PC-3 (cell line): ENCODE data around the gene LMOD3. TPM values are rescaled to one million over a fixed set of nuclear protein-coding genes. Genes with fewer than 3 reads are reported as not detected.
A peak's percentile ranks its signal among the peaks of the same experiment; 100 is the strongest.

Experiments used
- ATAC-seq: fragments of 200-7000 bp; cut with Tn5 transposase; 2 replicates; pipeline ENCODE4 v1.9.1; 2020; ENCODE audit warnings: mild to moderate bottlenecking, moderate library complexity
- BruUV-seq: library from RNA; stranded (reverse); fragments of 400-500 nt; replicated peaks from 2 replicates; lab custom pipeline; 2021; lab: Mats Ljungman, UMichigan
- CTCF ChIA-PET: fragments of 300-600 bp; sonication (Branson Sonifier 250); formaldehyde crosslinking; loops from one replicate; lab custom pipeline; 2022; ENCODE audit warnings: antibody characterized with exemption; lab: Charles Lee
- POLR2A ChIA-PET: fragments of 300-600 bp; sonication (Branson Sonifier 250); formaldehyde crosslinking; loops from one replicate; lab custom pipeline; 2022; ENCODE audit warnings: antibody characterized with exemption; ENCODE audit not compliant: unreplicated experiment; lab: Charles Lee
- DNase-seq: peaks from one replicate; pipeline ENCODE4 v3.0.0-alpha.2; 2015
- H2AFZ ChIP-seq: fragments of 300-600 bp; sonication (generic); 2 replicates; pipeline ENCODE4 v1.6.0; 2016; ENCODE audit warnings: antibody characterized with exemption, low read length
- H3F3A ChIP-seq: fragments of 300-600 bp; sonication (generic); one replicate; pipeline ENCODE4 v1.6.0; 2017; ENCODE audit warnings: antibody characterized with exemption, low read length, control low read depth, mild to moderate bottlenecking; ENCODE audit not compliant: unreplicated experiment
- H3K27ac ChIP-seq: fragments of 300-600 bp; sonication (generic); 2 replicates; pipeline ENCODE4 v1.5.1; 2016; ENCODE audit warnings: mild to moderate bottlenecking, low read length
- H3K27me3 ChIP-seq: fragments of 300-600 bp; sonication (generic); 2 replicates; pipeline ENCODE4 v1.6.1; 2016; ENCODE audit warnings: low read length, mixed read lengths
- H3K36me3 ChIP-seq: fragments of 300-600 bp; sonication (generic); 2 replicates; pipeline ENCODE4 v1.6.1; 2016; ENCODE audit warnings: low read depth, mixed run types, low read length, mixed read lengths
- H3K4me1 ChIP-seq: fragments of 300-600 bp; sonication (generic); 2 replicates; pipeline ENCODE4 v1.5.1; 2016; ENCODE audit warnings: low read length; ENCODE audit not compliant: insufficient read depth
- H3K4me2 ChIP-seq: fragments of 300-600 bp; sonication (generic); 2 replicates; pipeline ENCODE4 v1.6.0; 2016; ENCODE audit warnings: low read length
- H3K4me3 ChIP-seq: fragments of 300-600 bp; sonication (generic); 2 replicates; pipeline ENCODE4 v1.5.1; 2016; ENCODE audit warnings: mild to moderate bottlenecking, low read length, mixed read lengths
- H3K79me2 ChIP-seq: fragments of 300-600 bp; sonication (generic); 2 replicates; pipeline ENCODE4 v1.6.1; 2017; ENCODE audit warnings: low read length, mixed read lengths
- H3K9ac ChIP-seq: fragments of 300-600 bp; sonication (generic); 2 replicates; pipeline ENCODE4 v1.6.0; 2016; ENCODE audit warnings: mild to moderate bottlenecking, low read length
- H3K9me2 ChIP-seq: fragments of 300-600 bp; sonication (generic); replicated peaks from 2 replicates; pipeline ENCODE4 v1.6.1; 2016; ENCODE audit warnings: mixed run types, low read length, mixed read lengths
- H3K9me3 ChIP-seq: fragments of 300-600 bp; sonication (generic); 2 replicates; pipeline ENCODE4 v1.6.1; 2016; ENCODE audit warnings: low read length, mixed read lengths
- H4K20me1 ChIP-seq: fragments of 300-600 bp; sonication (generic); 2 replicates; pipeline ENCODE4 v1.6.1; 2016; ENCODE audit warnings: low read length, mixed read lengths
- EZH2 ChIP-seq: fragments of 300-600 bp; sonication (generic); IDR thresholded peaks from one replicate; pipeline ENCODE4 v1.6.1; 2017; ENCODE audit warnings: antibody characterized with exemption, mild to moderate bottlenecking, low read length; ENCODE audit not compliant: unreplicated experiment
- EZH2phosphoT487 ChIP-seq: fragments of 300-600 bp; sonication (generic); IDR thresholded peaks from 2 replicates; pipeline ENCODE4 v1.6.1; 2018; ENCODE audit warnings: mild to moderate bottlenecking, antibody characterized with exemption, low read length, borderline replicate concordance
- intact Hi-C: fragments of 100-400 bp; cut with micrococcal nuclease; formaldehyde crosslinking; loops from 2 replicates; pipeline ENCODE4 v1.9.0; 2023
- total RNA-seq: library from RNA; depleted of rRNA; stranded (reverse); fragments of >200 nt; gene quantifications from 2 replicates; pipeline ENCODE4 v1.2.3, GENCODE V29; 2014
- TF ChIP-seq, protein P1 (sequence below): fragments of 300-600 bp; sonication (generic); conservative IDR thresholded peaks from 2 replicates; pipeline ENCODE4 v1.5.1; 2017; ENCODE audit warnings: antibody characterized with exemption, low read depth, mild to moderate bottlenecking, low read length

Gene LMOD3
- total RNA-seq, 1 experiment from 2014 or later = not detected

DNA sequence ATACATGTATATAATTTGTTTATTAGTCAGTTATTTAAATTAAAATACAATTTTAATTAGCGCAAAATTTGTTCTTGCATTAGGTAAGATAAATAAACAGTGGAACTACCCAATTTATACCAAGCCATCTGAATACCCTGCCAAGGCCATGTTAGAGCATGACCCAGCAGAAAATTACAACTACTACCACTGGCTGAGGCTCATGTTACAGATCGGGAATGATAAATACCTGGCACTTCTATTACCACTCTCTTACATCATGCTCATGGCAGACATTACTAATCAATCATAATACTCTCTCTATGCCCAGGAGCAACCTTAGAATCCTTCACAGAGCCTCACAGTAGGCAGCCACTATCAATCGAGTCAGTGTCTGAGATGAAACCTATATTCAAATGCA is 21.2 kb upstream of the LMOD3 start:
- Histone ChIP-seq H3K27me3 (no peaks in the 10 kb centered on the region), H3K9me3 (no peaks in the 10 kb centered on the region), H4K20me1 (no peaks in the 10 kb centered on the region), H3K4me2 (no peak overlapping the region), H3F3A (no peaks in the 10 kb centered on the region), H3K9me2 (no peaks in the 10 kb centered on the region), H3K79me2 (no peaks in the 10 kb centered on the region), H3K4me3 (no peak overlapping the region), H3K9ac (no peak overlapping the region), H2AFZ (no peak overlapping the region), H3K36me3 (no peaks in the 10 kb centered on the region), H3K27ac (no peak overlapping the region), H3K4me1 (no peaks in the 10 kb centered on the region)
- intact Hi-C loops = no loop called here
- DNase-seq (peak; percentile 36), ATAC-seq (peak; percentile 37; the same call in 1 of the 2 replicates)
- CTCF ChIA-PET = no interaction called here
- no peak for TF ChIP-seq EZH2phosphoT487
- TF ChIP-seq EZH2 = no peak
- TF ChIP-seq, protein P1, sequence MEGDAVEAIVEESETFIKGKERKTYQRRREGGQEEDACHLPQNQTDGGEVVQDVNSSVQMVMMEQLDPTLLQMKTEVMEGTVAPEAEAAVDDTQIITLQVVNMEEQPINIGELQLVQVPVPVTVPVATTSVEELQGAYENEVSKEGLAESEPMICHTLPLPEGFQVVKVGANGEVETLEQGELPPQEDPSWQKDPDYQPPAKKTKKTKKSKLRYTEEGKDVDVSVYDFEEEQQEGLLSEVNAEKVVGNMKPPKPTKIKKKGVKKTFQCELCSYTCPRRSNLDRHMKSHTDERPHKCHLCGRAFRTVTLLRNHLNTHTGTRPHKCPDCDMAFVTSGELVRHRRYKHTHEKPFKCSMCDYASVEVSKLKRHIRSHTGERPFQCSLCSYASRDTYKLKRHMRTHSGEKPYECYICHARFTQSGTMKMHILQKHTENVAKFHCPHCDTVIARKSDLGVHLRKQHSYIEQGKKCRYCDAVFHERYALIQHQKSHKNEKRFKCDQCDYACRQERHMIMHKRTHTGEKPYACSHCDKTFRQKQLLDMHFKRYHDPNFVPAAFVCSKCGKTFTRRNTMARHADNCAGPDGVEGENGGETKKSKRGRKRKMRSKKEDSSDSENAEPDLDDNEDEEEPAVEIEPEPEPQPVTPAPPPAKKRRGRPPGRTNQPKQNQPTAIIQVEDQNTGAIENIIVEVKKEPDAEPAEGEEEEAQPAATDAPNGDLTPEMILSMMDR = no peak
- BruUV-seq = no TSS peak
- POLR2A ChIA-PET = no interaction called here

DNA sequence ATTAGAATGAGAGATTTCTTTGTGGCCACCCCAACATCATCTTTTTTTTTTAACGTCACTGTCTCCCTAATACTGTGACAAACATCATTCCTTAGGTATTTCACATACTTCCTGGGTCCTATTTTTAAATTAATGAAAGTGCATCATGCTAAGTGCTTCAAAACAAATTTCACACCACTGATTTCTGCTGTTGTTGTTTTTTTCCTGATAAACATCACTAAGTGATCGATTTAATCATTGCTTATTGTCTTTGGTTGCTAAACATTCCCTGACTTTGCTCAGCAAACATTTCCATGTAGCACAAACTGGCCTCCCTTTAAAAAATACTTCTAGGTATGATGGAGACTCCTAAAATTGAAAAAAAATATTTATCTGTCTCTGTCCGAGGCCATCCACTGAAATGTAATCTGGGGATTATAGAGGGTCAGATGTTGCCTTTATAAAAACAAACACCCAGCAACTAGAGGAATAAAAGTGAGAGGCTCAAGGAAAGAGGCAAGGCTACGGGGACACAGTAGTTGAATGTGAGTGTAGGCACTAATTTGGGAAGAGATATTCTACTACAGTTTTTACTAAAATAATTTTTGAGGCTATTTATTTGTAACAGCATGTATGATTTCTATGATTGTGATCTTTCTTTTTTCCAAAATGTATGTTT is 20.5 kb upstream of the LMOD3 start:
- POLR2A ChIA-PET = no interaction called here
- Histone ChIP-seq H3K36me3 (no peaks in the 10 kb centered on the region), H3K27me3 (no peaks in the 10 kb centered on the region), H3K4me1 (no peaks in the 10 kb centered on the region), H3K4me2 (no peak overlapping the region), H3K27ac (no peak overlapping the region), H3K9me3 (no peaks in the 10 kb centered on the region), H3K9me2 (no peaks in the 10 kb centered on the region), H3F3A (no peaks in the 10 kb centered on the region), H2AFZ (no peak overlapping the region), H3K4me3 (no peak overlapping the region), H4K20me1 (no peaks in the 10 kb centered on the region), H3K79me2 (no peaks in the 10 kb centered on the region), H3K9ac (no peak overlapping the region)
- ATAC-seq = no peak
- CTCF ChIA-PET = no interaction called here
- DNase-seq = no peak
- TF ChIP-seq EZH2 (no peak), EZH2phosphoT487 (no peak)
- TF ChIP-seq, protein P1 = no peak
- intact Hi-C loops = no loop called here
- no TSS peak for BruUV-seq

DNA sequence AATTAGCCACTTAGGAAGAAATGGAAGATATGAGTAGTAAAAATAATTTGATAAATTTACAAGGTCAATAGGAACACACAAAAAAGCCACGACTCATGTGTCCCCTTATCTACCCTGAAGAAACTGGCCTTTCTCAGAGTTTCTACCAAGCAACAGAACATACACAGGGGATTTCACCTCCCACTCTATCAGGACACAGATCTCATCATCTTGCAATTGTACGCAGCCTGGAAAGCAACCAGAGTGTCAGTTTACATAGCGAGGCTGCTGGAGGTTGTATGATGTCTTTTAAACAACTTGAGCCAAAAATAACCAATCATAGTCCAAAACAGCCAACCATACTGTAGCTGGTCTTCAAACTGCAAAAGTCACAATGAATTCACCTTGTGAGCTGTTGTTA is 19.7 kb upstream of the LMOD3 start:
- H3F3A ChIP-seq = no peaks in the 10 kb centered on the region
- BruUV-seq = no TSS peak
- no peak overlapping the region for H3K9ac ChIP-seq
- H3K4me2 ChIP-seq = no peak overlapping the region
- no peaks in the 10 kb centered on the region for H3K4me1 ChIP-seq
- no peaks in the 10 kb centered on the region for H4K20me1 ChIP-seq
- TF ChIP-seq EZH2phosphoT487 = no peak
- TF ChIP-seq, protein P1 = no peak
- TF ChIP-seq EZH2 = no peak
- H3K9me2 ChIP-seq = no peaks in the 10 kb centered on the region
- H3K27ac ChIP-seq = no peak overlapping the region
- H3K4me3 ChIP-seq = no peak overlapping the region
- no peak for DNase-seq
- H3K9me3 ChIP-seq = no peaks in the 10 kb centered on the region
- H3K27me3 ChIP-seq = no peaks in the 10 kb centered on the region
- H3K79me2 ChIP-seq = no peaks in the 10 kb centered on the region
- no peak for ATAC-seq
- CTCF ChIA-PET = no interaction called here
- H2AFZ ChIP-seq = no peak overlapping the region
- intact Hi-C loops = no loop called here
- POLR2A ChIA-PET = no interaction called here
- no peaks in the 10 kb centered on the region for H3K36me3 ChIP-seq
